ENCODE data around the gene CT55.

- TF ChIP-seq CTCF (IDR thresholded peaks at IDR 0.05) (no peak), EP300 (IDR thresholded peaks at IDR 0.05) (no peak)
Measured at GRCh38 chrX:135112743-135113142, 58.5 kb downstream of the CT55 start.
